Measurements from ENCODE around the gene DIP2C. TPM values are rescaled to one million over a fixed set of nuclear protein-coding genes. Genes with fewer than 3 reads are reported as not detected.
"Not testable (repeated sequence)": the region's sequence is repeated elsewhere in the genome, so short reads cannot be mapped to it uniquely, and the experiment has no call there.

Gene DIP2C
- total RNA-seq, 4 donors from 2014 or later, result 10.5 to 40.5 (median 19.5) TPM

DNA sequence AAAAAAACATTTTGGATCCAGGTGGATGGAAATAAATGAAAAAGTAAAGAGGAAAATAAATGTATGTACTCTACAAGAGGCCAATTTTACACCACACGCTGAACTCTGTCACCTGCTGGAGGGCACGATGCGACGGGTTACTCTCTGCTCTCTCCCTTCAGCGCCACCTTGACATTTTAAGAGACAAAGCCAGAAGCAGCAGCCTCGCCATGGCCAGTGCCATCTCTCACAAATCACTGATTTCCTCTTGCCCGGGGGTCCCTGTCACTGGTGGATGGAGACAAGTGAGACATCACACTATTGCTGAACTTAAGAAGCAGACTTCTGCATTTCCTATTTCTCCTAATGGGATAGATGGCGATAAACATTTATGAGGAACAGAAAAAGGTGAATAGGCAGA, 364.2 kb downstream of the DIP2C start:
- TF ChIP-seq, protein P1, sequence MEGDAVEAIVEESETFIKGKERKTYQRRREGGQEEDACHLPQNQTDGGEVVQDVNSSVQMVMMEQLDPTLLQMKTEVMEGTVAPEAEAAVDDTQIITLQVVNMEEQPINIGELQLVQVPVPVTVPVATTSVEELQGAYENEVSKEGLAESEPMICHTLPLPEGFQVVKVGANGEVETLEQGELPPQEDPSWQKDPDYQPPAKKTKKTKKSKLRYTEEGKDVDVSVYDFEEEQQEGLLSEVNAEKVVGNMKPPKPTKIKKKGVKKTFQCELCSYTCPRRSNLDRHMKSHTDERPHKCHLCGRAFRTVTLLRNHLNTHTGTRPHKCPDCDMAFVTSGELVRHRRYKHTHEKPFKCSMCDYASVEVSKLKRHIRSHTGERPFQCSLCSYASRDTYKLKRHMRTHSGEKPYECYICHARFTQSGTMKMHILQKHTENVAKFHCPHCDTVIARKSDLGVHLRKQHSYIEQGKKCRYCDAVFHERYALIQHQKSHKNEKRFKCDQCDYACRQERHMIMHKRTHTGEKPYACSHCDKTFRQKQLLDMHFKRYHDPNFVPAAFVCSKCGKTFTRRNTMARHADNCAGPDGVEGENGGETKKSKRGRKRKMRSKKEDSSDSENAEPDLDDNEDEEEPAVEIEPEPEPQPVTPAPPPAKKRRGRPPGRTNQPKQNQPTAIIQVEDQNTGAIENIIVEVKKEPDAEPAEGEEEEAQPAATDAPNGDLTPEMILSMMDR (IDR thresholded peaks at IDR 0.05), result no peak
- no peak for TF ChIP-seq POLR2A (IDR thresholded peaks at IDR 0.05)
- no peak overlapping the region for H3K27ac ChIP-seq

GRCh38 chr10:324593-324992, 364.9 kb downstream of the DIP2C start:
- intact Hi-C loops (cut with DNase I; ENCODE audit: low total_unique reads), result no loop called here
- no peak for DNase-seq
- no peak overlapping the region for H3K4me3 ChIP-seq
- peak overlapping the region; percentile 60 to 76 for H3K27ac ChIP-seq
- H3K9me3 ChIP-seq, result no peaks in the 10 kb centered on the region
- no peaks in the 10 kb centered on the region for H3K4me1 ChIP-seq
- no peak for TF ChIP-seq POLR2A (IDR thresholded peaks at IDR 0.05)
- no peaks in the 10 kb centered on the region for H3K36me3 ChIP-seq
- no peaks in the 10 kb centered on the region for H3K27me3 ChIP-seq

More for the DNA sequence above, 364.2 kb downstream of the DIP2C start:
- H3K27me3 ChIP-seq, result no peaks in the 10 kb centered on the region
- H3K4me3 ChIP-seq, result no peak overlapping the region
- intact Hi-C loops (cut with DNase I; ENCODE audit: low total_unique reads), result no loop called here
- H3K36me3 ChIP-seq, result no peaks in the 10 kb centered on the region
- H3K9me3 ChIP-seq, result no peaks in the 10 kb centered on the region
- H3K4me1 ChIP-seq, result no peaks in the 10 kb centered on the region
- DNase-seq, result no peak

- H3K4me3 ChIP-seq, result peak overlapping the region in 1 of 2 donors; percentile 5
- intact Hi-C loops (cut with DNase I; ENCODE audit: low total_unique reads), result no loop called here
- H3K27ac ChIP-seq, result peak overlapping the region; percentile 61 to 76
- H3K27me3 ChIP-seq, result no peaks in the 10 kb centered on the region
- TF ChIP-seq, protein P1 (IDR thresholded peaks at IDR 0.05), result no peak
- no peak for TF ChIP-seq POLR2A (IDR thresholded peaks at IDR 0.05)
- DNase-seq, result peak; percentile 88 to 93
- H3K9me3 ChIP-seq, result no peaks in the 10 kb centered on the region
- no peaks in the 10 kb centered on the region for H3K36me3 ChIP-seq
- no peaks in the 10 kb centered on the region for H3K4me1 ChIP-seq
Observed at GRCh38 chr10:323651-324293, 365.7 kb downstream of the DIP2C start.

- H3K36me3 ChIP-seq; H3K4me1 ChIP-seq; H3K27me3 ChIP-seq; DNase-seq; intact Hi-C loops (cut with DNase I; ENCODE audit: low total_unique reads); H3K9me3 ChIP-seq; H3K4me3 ChIP-seq: not testable (repeated sequence)
- peak overlapping the region in 1 of 2 donors; percentile 76 for H3K27ac ChIP-seq
Observed at GRCh38 chr10:323046-323445, 366.4 kb downstream of the DIP2C start.

DNA sequence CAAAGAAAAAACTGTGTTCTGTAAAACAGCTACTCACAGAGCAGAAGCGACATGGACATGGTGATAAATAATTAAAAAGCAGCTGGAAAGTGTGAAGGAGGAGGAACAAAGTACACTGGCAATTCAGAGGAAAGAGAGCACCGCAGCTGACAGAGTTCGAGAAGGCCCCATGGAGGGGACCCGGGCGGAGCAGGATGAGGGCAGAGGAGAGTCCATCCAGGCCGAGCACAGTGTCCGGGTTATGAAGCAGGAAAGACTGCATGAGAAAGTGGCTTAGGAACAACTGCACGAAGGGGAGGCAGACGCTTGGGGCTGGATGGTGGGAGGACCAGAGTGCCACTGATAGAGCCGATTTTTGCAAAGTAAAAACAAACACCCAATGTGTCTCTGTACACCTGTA, 368.7 kb downstream of the DIP2C start:
- no peaks in the 10 kb centered on the region for H3K4me1 ChIP-seq
- no peak overlapping the region for H3K27ac ChIP-seq
- DNase-seq, result no peak
- H3K9me3 ChIP-seq, result no peaks in the 10 kb centered on the region
- no peak for TF ChIP-seq POLR2A (IDR thresholded peaks at IDR 0.05)
- TF ChIP-seq, protein P1 (IDR thresholded peaks at IDR 0.05), result no peak
- intact Hi-C loops (cut with DNase I; ENCODE audit: low total_unique reads), result no loop called here
- no peak overlapping the region for H3K4me3 ChIP-seq
- no peaks in the 10 kb centered on the region for H3K27me3 ChIP-seq
- no peaks in the 10 kb centered on the region for H3K36me3 ChIP-seq

DNA sequence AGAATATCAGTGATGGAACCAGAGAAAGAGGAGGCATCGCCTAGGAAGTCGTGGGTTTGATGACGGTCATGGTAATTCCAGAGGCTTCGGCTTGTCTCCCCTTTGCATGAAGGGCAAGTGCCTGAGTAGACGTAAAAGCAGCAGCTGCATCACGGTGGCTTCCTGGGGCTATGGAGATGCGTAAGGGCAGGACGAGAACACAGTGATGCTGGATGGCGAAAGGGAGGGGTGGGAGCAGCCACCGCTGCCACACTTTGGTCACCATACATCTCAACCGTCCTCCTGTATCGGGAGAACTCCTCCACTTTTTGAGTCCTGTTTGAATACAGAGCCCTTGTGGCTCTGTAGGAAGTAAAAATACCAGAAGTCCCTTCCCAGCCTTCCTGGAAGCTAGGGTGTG, 371.5 kb downstream of the DIP2C start:
- intact Hi-C loops (cut with DNase I; ENCODE audit: low total_unique reads), result no loop called here
- no peaks in the 10 kb centered on the region for H3K9me3 ChIP-seq
- H3K4me1 ChIP-seq, result no peaks in the 10 kb centered on the region
- H3K36me3 ChIP-seq, result no peaks in the 10 kb centered on the region
- no peaks in the 10 kb centered on the region for H3K27me3 ChIP-seq
- no peak overlapping the region for H3K27ac ChIP-seq
- no peak overlapping the region for H3K4me3 ChIP-seq
- no peak for DNase-seq
- TF ChIP-seq, protein P1 (IDR thresholded peaks at IDR 0.05), result no peak
- TF ChIP-seq POLR2A (IDR thresholded peaks at IDR 0.05), result no peak
